GM12872 (cell line): ENCODE results near the gene CLTC.

Experiments used
- TF ChIP-seq, protein P1 (sequence below): IDR thresholded peaks from 3 replicates; pipeline ENCODE4 v1.5.1; 2011; ENCODE audit warnings: low read depth, mild to moderate bottlenecking, low read length, moderate library complexity; ENCODE audit not compliant: insufficient read depth

The CLTC gene

DNA sequence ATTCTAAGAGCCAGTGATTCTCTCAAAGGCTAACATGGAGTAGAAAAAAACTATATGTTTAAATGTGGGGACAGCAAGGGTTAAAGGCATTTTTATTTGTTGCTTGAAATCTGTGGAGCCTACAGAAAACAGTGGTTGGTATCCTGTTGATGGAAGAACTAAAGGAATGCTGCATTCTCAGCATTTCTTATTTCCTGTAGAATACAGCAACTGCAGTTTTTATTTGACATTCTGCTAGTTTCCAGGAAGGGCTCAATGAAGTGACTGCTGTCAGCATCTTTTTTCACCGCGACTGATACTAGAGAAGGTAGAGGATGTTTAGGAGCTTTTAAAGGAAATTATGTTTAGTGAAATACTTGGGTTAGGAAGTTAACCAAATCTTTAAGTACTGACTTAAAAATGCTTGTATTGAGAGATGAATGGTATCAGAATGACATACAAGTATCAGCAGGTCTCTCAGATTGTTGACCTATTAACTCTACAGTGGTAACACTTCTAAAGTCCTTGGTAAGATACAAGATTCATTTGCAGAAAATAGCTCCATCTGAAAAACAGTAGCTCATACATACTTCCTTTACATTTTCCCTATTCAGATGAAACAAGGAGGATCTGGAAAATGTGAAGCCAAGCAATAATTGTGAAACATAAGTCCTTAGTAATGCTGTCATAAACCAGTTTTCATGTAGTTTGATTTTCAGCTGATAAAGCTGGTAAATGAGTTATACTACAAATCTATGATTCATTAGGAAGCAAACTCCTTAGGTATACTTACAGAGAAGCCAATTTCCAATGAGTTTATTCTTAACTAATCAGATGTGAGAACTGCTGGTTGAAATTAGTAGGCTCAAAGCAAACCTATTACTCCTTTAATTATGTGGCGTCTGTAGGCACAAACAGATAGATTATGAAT lies 15.2 kb downstream of the CLTC start:
- TF ChIP-seq, protein P1, sequence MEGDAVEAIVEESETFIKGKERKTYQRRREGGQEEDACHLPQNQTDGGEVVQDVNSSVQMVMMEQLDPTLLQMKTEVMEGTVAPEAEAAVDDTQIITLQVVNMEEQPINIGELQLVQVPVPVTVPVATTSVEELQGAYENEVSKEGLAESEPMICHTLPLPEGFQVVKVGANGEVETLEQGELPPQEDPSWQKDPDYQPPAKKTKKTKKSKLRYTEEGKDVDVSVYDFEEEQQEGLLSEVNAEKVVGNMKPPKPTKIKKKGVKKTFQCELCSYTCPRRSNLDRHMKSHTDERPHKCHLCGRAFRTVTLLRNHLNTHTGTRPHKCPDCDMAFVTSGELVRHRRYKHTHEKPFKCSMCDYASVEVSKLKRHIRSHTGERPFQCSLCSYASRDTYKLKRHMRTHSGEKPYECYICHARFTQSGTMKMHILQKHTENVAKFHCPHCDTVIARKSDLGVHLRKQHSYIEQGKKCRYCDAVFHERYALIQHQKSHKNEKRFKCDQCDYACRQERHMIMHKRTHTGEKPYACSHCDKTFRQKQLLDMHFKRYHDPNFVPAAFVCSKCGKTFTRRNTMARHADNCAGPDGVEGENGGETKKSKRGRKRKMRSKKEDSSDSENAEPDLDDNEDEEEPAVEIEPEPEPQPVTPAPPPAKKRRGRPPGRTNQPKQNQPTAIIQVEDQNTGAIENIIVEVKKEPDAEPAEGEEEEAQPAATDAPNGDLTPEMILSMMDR, result no peak

DNA sequence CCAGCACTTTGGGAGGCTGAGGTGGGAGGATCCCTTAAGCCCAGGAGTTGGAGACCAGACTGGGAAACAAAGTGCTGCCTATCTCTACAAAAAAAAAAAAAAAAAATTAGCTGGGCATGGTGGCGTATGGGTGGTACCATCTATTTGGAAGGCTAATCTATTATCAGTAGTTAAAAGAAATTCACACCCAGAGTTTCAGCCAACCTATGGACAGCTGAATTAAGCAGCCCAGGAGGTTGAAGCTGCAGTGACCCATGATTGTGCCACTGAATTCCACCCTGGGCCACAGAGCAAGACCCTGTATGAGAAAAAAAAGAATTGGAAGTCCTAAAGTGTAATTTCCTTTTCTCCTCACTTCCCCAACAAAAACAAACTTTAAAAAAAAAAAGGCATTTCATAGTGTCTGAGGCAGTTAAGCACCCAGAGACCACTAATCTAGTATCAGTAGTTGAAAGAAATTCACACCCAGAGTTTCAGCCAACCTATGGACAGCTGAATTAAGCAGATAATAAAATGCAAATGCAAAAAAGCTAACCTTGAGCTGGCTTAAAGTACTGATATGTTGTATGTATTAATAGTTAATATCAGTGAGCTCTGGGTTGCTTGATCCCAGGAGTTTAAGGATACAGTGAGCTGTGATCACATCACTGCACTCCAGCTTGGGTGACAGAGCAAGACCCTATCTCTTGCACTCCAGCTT lies 18.1 kb downstream of the CLTC start:
- TF ChIP-seq, protein P1, result no peak

DNA sequence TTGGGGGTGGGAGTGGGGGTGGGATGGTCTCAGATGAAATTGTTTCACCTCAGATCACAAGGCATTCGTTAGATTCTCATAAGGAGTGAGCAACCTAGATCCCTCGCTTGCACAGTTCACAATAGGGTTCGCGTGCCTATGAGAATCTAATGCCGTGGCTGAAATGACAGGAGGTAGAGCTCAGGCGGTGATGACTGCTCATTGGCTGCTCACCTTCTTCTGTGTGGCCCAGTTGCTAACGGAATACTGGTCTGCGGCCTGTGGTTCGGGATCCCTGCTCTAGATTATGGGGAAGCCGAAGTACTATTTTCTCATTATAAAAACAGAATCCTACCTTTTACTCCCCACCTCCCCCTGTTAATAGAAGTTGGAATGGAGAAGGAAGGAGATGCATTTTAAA lies 18.9 kb downstream of the CLTC start:
- TF ChIP-seq, protein P1, result no peak

DNA sequence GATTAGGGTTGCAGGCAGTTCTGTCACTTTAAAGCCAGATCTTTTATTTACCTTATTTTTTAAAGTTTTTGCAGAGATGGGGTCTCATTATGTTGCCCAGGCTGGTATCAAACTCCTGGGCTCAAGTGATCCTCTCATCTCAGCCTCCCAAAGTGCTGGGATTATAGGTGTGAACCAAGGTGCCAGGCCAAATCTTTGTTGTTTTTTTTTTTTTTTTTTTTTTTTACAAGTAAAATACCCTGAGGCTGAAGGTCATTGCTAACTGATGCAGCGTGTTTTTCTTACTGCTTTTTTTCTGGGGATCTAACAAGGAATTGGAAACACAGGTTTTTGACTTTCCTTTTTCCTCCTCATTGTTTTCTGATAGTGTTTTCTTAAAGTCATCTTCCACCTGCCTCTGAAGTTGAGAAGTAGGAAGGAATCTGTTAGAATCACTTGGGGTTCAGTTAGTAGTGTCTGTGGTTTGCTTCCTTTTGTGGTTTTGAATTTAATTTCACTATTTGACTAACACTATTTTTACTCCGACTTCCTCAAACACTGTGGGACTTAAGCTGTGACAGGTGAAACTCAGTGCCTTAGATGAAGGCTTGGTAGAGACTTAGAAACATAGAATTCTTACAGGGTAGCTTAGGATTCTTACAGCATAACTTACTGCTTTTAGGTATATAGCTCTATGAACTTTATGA lies 22.2 kb downstream of the CLTC start:
- TF ChIP-seq, protein P1, result no peak

DNA sequence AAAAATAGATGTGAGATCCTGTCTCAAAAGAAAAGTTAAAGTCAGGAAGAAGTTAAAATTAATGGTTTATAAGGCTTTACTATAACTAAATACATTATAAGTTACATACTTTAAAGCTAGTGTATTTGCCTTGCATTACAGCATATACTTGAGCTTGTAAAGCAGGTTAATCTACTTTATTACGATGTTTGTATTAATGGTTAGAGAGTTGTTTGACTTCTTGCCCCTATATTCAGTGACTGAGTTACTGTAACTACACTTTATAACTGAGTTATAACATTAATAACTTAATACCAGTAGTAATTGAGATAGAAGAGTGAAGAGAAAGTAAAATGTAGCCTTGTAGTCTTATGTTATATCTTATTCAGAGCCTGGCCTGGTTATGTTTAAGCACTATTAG lies 22.9 kb downstream of the CLTC start:
- TF ChIP-seq, protein P1, result no peak

DNA sequence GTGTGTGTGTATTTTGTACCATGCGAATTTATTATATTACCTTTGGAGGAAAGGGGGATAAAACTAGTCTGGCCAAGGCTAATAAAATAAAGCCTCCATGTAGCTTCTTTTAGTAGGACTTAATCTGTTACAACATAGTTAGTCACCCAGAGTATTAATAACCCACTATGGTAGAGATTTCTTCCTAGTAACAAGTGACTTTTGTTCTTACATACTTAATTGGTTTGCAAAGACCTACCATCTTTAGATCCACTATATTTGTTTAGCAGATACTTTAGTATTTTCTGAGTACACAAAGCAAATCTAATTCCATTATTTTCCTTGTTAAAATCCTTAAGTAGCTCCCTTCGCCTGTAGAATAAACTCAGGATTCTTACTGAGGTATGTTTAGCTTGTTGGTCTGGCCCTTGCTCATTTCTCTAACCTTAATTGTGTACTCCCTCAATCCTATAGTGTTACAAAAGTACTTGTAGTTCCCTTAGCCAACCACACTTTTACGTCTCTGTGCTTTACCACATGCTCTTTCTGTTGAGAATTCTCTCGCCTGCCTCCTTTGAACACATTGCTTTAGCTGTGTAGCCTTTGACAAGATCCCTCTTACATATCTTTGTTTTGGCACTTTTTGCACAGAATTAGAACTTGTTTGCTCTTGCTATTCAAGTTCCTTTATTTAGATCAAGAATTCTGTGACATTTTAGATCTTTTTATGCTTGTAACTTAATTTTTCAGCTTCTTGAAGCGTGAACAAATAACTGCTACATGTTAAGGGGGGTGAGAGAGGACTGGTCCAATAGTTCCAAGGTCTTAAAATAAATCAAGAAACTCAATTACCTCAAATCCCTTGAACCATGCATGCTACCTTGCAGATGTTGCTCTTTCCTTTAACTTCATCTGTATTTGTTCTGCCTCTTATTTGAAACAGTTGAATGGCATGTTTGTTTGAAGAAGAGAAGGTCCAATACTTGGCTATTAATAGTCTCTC lies 23.8 kb downstream of the CLTC start:
- TF ChIP-seq, protein P1, result no peak

DNA sequence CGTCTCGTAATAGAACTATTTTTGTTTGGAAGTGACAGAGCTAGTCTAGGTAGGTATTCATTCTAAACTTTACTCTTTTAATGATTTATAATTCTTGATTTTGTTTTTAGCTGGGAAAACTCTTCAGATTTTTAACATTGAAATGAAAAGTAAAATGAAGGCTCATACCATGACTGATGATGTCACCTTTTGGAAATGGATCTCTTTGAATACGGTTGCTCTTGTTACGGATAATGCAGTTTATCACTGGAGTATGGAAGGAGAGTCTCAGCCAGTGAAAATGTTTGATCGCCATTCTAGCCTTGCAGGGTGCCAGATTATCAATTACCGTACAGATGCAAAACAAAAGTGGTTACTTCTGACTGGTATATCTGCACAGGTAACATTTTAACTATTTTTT lies 27.6 kb downstream of the CLTC start:
- TF ChIP-seq, protein P1, result no peak
